Measurements from ENCODE around the gene TSPAN31.

TSPAN31 gene

GRCh38 chr12:57797933-57798332, 53.1 kb downstream of the TSPAN31 start:
- no peak for DNase-seq
